NCI-H2171 (cell line): ENCODE results near the gene PITRM1.

Source experiments
- DNase-seq: peaks from one replicate; lab custom pipeline; 2025; lab: John Stamatoyannopoulos, UW

Gene PITRM1

GRCh38 chr10:3166496-3167290 lies 5.9 kb downstream of the PITRM1 start:
- DNase-seq: no peak

- DNase-seq: no peak
These were observed 7.4 kb downstream of the PITRM1 start for GRCh38 chr10:3165196-3165595.

GRCh38 chr10:3163879-3164278 lies 8.7 kb downstream of the PITRM1 start:
- no peak for DNase-seq

GRCh38 chr10:3162533-3162932 lies 10.0 kb downstream of the PITRM1 start:
- DNase-seq: no peak

- no peak for DNase-seq
These were observed 13.4 kb downstream of the PITRM1 start for GRCh38 chr10:3159152-3159551.

- no peak for DNase-seq
These were observed 17.9 kb downstream of the PITRM1 start for GRCh38 chr10:3154666-3155065.

GRCh38 chr10:3152566-3152935 lies 20.0 kb downstream of the PITRM1 start:
- no peak for DNase-seq

- no peak for DNase-seq
These were observed 20.6 kb downstream of the PITRM1 start for GRCh38 chr10:3151889-3152565.

- DNase-seq: no peak
These were observed 21.6 kb downstream of the PITRM1 start for GRCh38 chr10:3150961-3151360.

GRCh38 chr10:3150366-3150765 lies 22.2 kb downstream of the PITRM1 start:
- no peak for DNase-seq

- no peak for DNase-seq
These were observed 22.7 kb downstream of the PITRM1 start for GRCh38 chr10:3149918-3150317.

GRCh38 chr10:3148994-3149393 lies 23.6 kb downstream of the PITRM1 start:
- DNase-seq: no peak

GRCh38 chr10:3148041-3148440 lies 24.5 kb downstream of the PITRM1 start:
- no peak for DNase-seq

- DNase-seq: no peak
These were observed 25.3 kb downstream of the PITRM1 start for GRCh38 chr10:3147117-3147820.

- DNase-seq: no peak
These were observed 26.3 kb downstream of the PITRM1 start for GRCh38 chr10:3146289-3146688.

- no peak for DNase-seq
These were observed 27.2 kb downstream of the PITRM1 start for GRCh38 chr10:3145366-3145765.

GRCh38 chr10:3143791-3144434 lies 28.7 kb downstream of the PITRM1 start:
- no peak for DNase-seq

- no peak for DNase-seq
These were observed 29.2 kb downstream of the PITRM1 start for GRCh38 chr10:3143366-3143765.

- no peak for DNase-seq
These were observed 30.3 kb downstream of the PITRM1 start for GRCh38 chr10:3142146-3142875.

- no peak for DNase-seq
These were observed 31.1 kb downstream of the PITRM1 start for GRCh38 chr10:3141351-3142005.

- DNase-seq: no peak
These were observed 32.3 kb downstream of the PITRM1 start for GRCh38 chr10:3140280-3140679.
